Neural cell (in vitro differentiated cells): ENCODE data around the gene XYLT2. TPM values are rescaled to one million over a fixed set of nuclear protein-coding genes. Genes with fewer than 3 reads are reported as not detected.

Experiments used
- H2AFZ ChIP-seq: fragments of 200-600, 300-800 bp; sonication (generic), shearing (Covaris generic); 2 replicates; pipeline ENCODE4 v1.6.0; 2014; ENCODE audit warnings: low read depth, mild to moderate bottlenecking, antibody characterized with exemption, low read length, moderate library complexity
- H3F3A ChIP-seq: fragments of 200-600 bp; shearing (Covaris generic); 2 replicates; pipeline ENCODE4 v1.6.1; 2016; ENCODE audit warnings: mild to moderate bottlenecking, moderate library complexity, mixed read lengths, antibody characterized with exemption, low read length; ENCODE audit not compliant: insufficient read depth, poor library complexity, severe bottlenecking
- H3K27ac ChIP-seq: fragments of 200-600, 300-800 bp; sonication (generic), shearing (Covaris generic); 2 replicates; pipeline ENCODE4 v1.5.1; 2014; ENCODE audit warnings: mild to moderate bottlenecking, low read length, moderate library complexity
- H3K27me3 ChIP-seq: fragments of 300-800, 200-600 bp; sonication (generic), shearing (Covaris generic); 2 replicates; pipeline ENCODE4 v1.6.0; 2014; ENCODE audit warnings: mild to moderate bottlenecking, low read depth, low read length, moderate library complexity; ENCODE audit not compliant: insufficient read depth
- H3K36me3 ChIP-seq: fragments of 300-800, 200-600 bp; sonication (generic), shearing (Covaris generic); 2 replicates; pipeline ENCODE4 v1.5.1; 2014; ENCODE audit warnings: mild to moderate bottlenecking, antibody characterized with exemption, low read length, moderate library complexity; ENCODE audit not compliant: insufficient read depth
- H3K4me2 ChIP-seq: fragments of 300-800, 200-600 bp; sonication (generic), shearing (Covaris generic); 2 replicates; pipeline ENCODE4 v1.6.0; 2014; ENCODE audit warnings: mild to moderate bottlenecking, low read length
- H3K4me3 ChIP-seq: fragments of 300-800, 200-600 bp; sonication (generic), shearing (Covaris generic); 2 replicates; pipeline ENCODE4 v1.5.1; 2014; ENCODE audit warnings: mild to moderate bottlenecking, low read length, moderate library complexity
- H3K79me2 ChIP-seq: fragments of 200-600 bp; shearing (Covaris generic); replicated peaks from 2 replicates; pipeline ENCODE4 v1.6.0; 2014; ENCODE audit warnings: mild to moderate bottlenecking, low read length, moderate library complexity; ENCODE audit not compliant: insufficient read depth
- H3K9ac ChIP-seq: fragments of 300-800, 200-600 bp; sonication (generic), shearing (Covaris generic); 2 replicates; pipeline ENCODE4 v1.6.1; 2016; ENCODE audit warnings: mild to moderate bottlenecking, low read length, mixed read lengths
- H3K9me2 ChIP-seq: fragments of 200-600 bp; shearing (Covaris generic); 2 replicates; pipeline ENCODE4 v1.6.1; 2016; ENCODE audit warnings: mild to moderate bottlenecking, low read length, mixed read lengths; ENCODE audit not compliant: insufficient read depth
- H3K9me3 ChIP-seq: fragments of 200-600, 300-800 bp; sonication (generic), shearing (Covaris generic); 2 replicates; pipeline ENCODE4 v1.6.1; 2016; ENCODE audit warnings: mild to moderate bottlenecking, mixed run types, low read length, moderate library complexity, mixed read lengths
- H4K20me1 ChIP-seq: fragments of 200-600 bp; shearing (Covaris generic); 2 replicates; pipeline ENCODE4 v1.6.1; 2016; ENCODE audit warnings: mild to moderate bottlenecking, mixed run types; ENCODE audit not compliant: insufficient read depth
- CTCF ChIP-seq: fragments of 450-650 bp; IDR thresholded peaks from 2 replicates; pipeline ENCODE4 v1.5.1; 2014; ENCODE audit warnings: antibody characterized with exemption, mild to moderate bottlenecking, moderate library complexity; ENCODE audit not compliant: poor library complexity, severe bottlenecking
- EP300 ChIP-seq: fragments of 450-650 bp; conservative IDR thresholded peaks from 2 replicates; pipeline ENCODE4 v1.6.1; 2014; ENCODE audit warnings: antibody characterized with exemption, mild to moderate bottlenecking, moderate library complexity; ENCODE audit not compliant: poor library complexity, severe bottlenecking
- EZH2 ChIP-seq: fragments of 200-600, 300-800 bp; shearing (Covaris generic), sonication (generic); IDR thresholded peaks from 2 replicates; pipeline ENCODE4 v1.6.1; 2014; ENCODE audit warnings: antibody characterized with exemption, low read length, borderline replicate concordance, mild to moderate bottlenecking; ENCODE audit not compliant: insufficient read depth, poor library complexity, severe bottlenecking
- MXI1 ChIP-seq: fragments of 450-650 bp; conservative IDR thresholded peaks from 2 replicates; pipeline ENCODE4 v1.6.1; 2014; ENCODE audit warnings: antibody characterized with exemption, mild to moderate bottlenecking; ENCODE audit not compliant: poor library complexity, severe bottlenecking
- POLR2AphosphoS5 ChIP-seq: IDR thresholded peaks from 2 replicates; pipeline ENCODE4 v1.6.1; 2012
- RAD21 ChIP-seq: fragments of 450-650 bp; conservative IDR thresholded peaks from 2 replicates; pipeline ENCODE4 v1.6.1; 2014; ENCODE audit warnings: antibody characterized with exemption, mild to moderate bottlenecking, moderate library complexity
- REST ChIP-seq: IDR thresholded peaks from 2 replicates; pipeline ENCODE4 v1.6.1; 2012; ENCODE audit warnings: borderline replicate concordance
- SMC3 ChIP-seq: fragments of 450-650 bp; conservative IDR thresholded peaks from 2 replicates; pipeline ENCODE4 v1.6.1; 2014; ENCODE audit warnings: antibody characterized with exemption, mild to moderate bottlenecking, moderate library complexity; ENCODE audit not compliant: poor library complexity
- TAF1 ChIP-seq: IDR thresholded peaks from 2 replicates; pipeline ENCODE4 v1.6.1; 2012; ENCODE audit warnings: low read depth
- polyA plus RNA-seq: library from polyadenylated mRNA; depleted of rRNA; stranded (reverse); fragments of >200 nt; gene quantifications from 2 replicates; pipeline ENCODE4 v1.2.3, GENCODE V29; 2014

Gene XYLT2
- polyA plus RNA-seq, 1 donor from 2014 or later = 6.9 TPM

GRCh38 chr17:50317121-50317520 is 28.8 kb upstream of the XYLT2 start:
- no peak for TF ChIP-seq EZH2
- TF ChIP-seq POLR2AphosphoS5 = no peak
- TF ChIP-seq TAF1 = no peak
- no peak for TF ChIP-seq MXI1
- TF ChIP-seq CTCF = no peak
- no peak for TF ChIP-seq RAD21
- TF ChIP-seq SMC3 = no peak
- no peak for TF ChIP-seq REST
- TF ChIP-seq EP300 = no peak
- Histone ChIP-seq H3K79me2 (no peaks in the 10 kb centered on the region), H3K4me2 (no peak overlapping the region), H4K20me1 (no peaks in the 10 kb centered on the region), H3K9ac (no peak overlapping the region), H3K4me3 (no peak overlapping the region), H3K9me2 (no peaks in the 10 kb centered on the region), H3K36me3 (no peaks in the 10 kb centered on the region), H3K27me3 (no peaks in the 10 kb centered on the region), H3K9me3 (no peaks in the 10 kb centered on the region), H3K27ac (no peak overlapping the region), H3F3A (no peaks in the 10 kb centered on the region), H2AFZ (no peak overlapping the region)

DNA sequence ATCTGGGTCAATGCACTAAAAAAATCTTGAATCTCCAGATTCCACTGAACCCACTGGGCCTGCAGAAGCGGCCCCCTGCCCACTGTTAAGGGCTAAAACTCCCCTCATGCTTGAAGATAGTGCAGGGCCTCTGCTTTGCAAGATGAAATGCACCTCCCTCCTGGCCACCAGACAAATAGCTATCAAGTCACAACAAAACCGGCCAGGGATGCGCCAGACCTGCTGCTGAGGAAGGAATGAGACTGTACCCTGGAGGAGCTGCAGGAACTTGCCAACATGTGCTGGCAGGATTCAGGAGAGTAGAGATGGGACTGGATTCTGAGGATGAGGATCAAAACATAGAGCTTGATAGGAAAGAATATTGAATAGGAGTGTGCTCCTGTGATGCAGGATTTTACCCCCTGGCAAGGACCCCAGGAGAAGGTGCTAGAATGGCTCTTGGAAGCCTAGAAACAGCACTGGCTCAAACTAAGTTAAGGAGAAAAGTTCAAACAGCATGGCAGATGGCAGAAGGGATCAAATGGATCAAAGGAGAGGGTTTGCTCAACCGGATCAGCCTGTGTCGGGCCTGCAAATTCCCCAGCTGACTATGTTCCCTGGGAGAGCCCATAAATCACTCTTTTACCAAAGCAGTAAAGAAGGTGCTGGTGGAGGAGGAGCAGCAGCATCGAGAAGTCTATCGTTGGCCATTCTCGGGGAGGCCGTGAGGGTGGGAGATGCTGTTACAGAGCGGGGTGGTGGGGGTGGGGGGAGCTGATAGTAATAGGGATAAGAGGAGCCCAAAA is 27.2 kb upstream of the XYLT2 start:
- Histone ChIP-seq H3K79me2 (no peaks in the 10 kb centered on the region), H3K4me2 (no peak overlapping the region), H3K27me3 (no peaks in the 10 kb centered on the region), H4K20me1 (no peaks in the 10 kb centered on the region), H3F3A (no peaks in the 10 kb centered on the region), H3K4me3 (no peak overlapping the region), H3K27ac (no peak overlapping the region), H3K9me3 (no peaks in the 10 kb centered on the region), H3K9me2 (no peaks in the 10 kb centered on the region), H3K9ac (no peak overlapping the region), H3K36me3 (no peaks in the 10 kb centered on the region), H2AFZ (no peak overlapping the region)
- TF ChIP-seq EZH2 = no peak
- no peak for TF ChIP-seq TAF1
- TF ChIP-seq EP300 = no peak
- no peak for TF ChIP-seq REST
- no peak for TF ChIP-seq MXI1
- TF ChIP-seq CTCF = no peak
- TF ChIP-seq SMC3 = no peak
- no peak for TF ChIP-seq POLR2AphosphoS5
- TF ChIP-seq RAD21 = no peak
